K562 (cell line): ENCODE measurements around the gene DGCR8. TPM values are rescaled to one million over a fixed set of nuclear protein-coding genes. Genes with fewer than 3 reads are reported as not detected.

Experiments
- ATF6 ChIP-seq: sonication (generic); formaldehyde crosslinking; IDR thresholded peaks from 2 replicates; pipeline ENCODE4 v1.4.0; 2020; ENCODE audit warnings: mild to moderate bottlenecking, missing genetic modification reagents
- BRD9 ChIP-seq: fragments of 450-650 bp; IDR thresholded peaks from 2 replicates; pipeline ENCODE4 v1.6.1; 2018; ENCODE audit warnings: low read depth; ENCODE audit not compliant: partially characterized antibody
- C11orf30 ChIP-seq: fragments of 450-650 bp; IDR thresholded peaks from 2 replicates; pipeline ENCODE4 v1.6.1; 2016; ENCODE audit warnings: low read depth, mild to moderate bottlenecking
- CREB1 ChIP-seq, 2 experiments: sonication (generic) in 1 of 2; formaldehyde crosslinking in 1 of 2; IDR thresholded peaks; 2 replicates each; pipeline versions ENCODE4 v1.6.1 to v1.8.0; 2012 to 2022; ENCODE audit warnings: inconsistent platforms in 1 of 2, mild to moderate bottlenecking in 1 of 2, missing genetic modification reagents in 1 of 2, moderate library complexity in 1 of 2
- ELK1 ChIP-seq: sonication (generic); formaldehyde crosslinking; IDR thresholded peaks from 2 replicates; pipeline ENCODE4 v1.8.1; 2022; ENCODE audit warnings: missing genetic modification reagents
- ETV5 ChIP-seq: sonication (generic); formaldehyde crosslinking; IDR thresholded peaks from 2 replicates; pipeline ENCODE4 v1.4.0; 2020; ENCODE audit warnings: low read depth, mild to moderate bottlenecking, missing genetic modification reagents
- ETV6 ChIP-seq, 3 experiments: fragments of 150-350 bp in 1 of 3; sonication (generic) in 1 of 3; formaldehyde crosslinking in 1 of 3; IDR thresholded peaks; 2 replicates each; pipeline versions ENCODE4 v1.6.1 to v1.8.0; 2014 to 2022; ENCODE audit warnings: borderline replicate concordance in 2 of 3, low read depth in 2 of 3, antibody characterized with exemption in 1 of 3, low read length in 1 of 3, mild to moderate bottlenecking in 1 of 3, missing genetic modification reagents in 1 of 3
- HDGF ChIP-seq: fragments of 450-650 bp; IDR thresholded peaks from 2 replicates; pipeline ENCODE4 v1.6.1; 2016
- MAFK ChIP-seq: IDR thresholded peaks from 2 replicates; pipeline ENCODE4 v1.6.1; 2011; ENCODE audit warnings: low read length, improper control_type of control experiment
- MAX ChIP-seq: sonication (generic); formaldehyde crosslinking; IDR thresholded peaks from 2 replicates; pipeline ENCODE4 v1.9.0; 2022; ENCODE audit warnings: mild to moderate bottlenecking, missing genetic modification reagents
- NUFIP1 ChIP-seq: fragments of 450-650 bp; IDR thresholded peaks from 2 replicates; pipeline ENCODE4 v1.6.1; 2018; ENCODE audit not compliant: partially characterized antibody
- POLR2H ChIP-seq: IDR thresholded peaks from 2 replicates; pipeline ENCODE4 v1.6.1; 2016; ENCODE audit warnings: missing genetic modification characterization, low read depth, mild to moderate bottlenecking, control low read depth, missing compliant biosample characterization, moderate library complexity
- SIN3A ChIP-seq, 2 experiments: fragments of 150-350 bp in 1 of 2; IDR thresholded peaks; 2 replicates each; pipeline ENCODE4 v1.6.1; 2011 to 2016; ENCODE audit warnings: borderline replicate concordance in 2 of 2, low read depth in 2 of 2, low read length in 2 of 2, mild to moderate bottlenecking in 2 of 2, moderate library complexity in 2 of 2; ENCODE audit not compliant: control insufficient read depth in 1 of 2
- THRB ChIP-seq: fragments of 450-650 bp; formaldehyde crosslinking; conservative IDR thresholded peaks from 2 replicates; pipeline ENCODE4 v1.4.0; 2022; ENCODE audit warnings: mild to moderate bottlenecking, missing genetic modification characterization
- XRCC3 ChIP-seq: fragments of 450-650 bp; IDR thresholded peaks from 2 replicates; pipeline ENCODE4 v1.6.1; 2017; ENCODE audit warnings: mild to moderate bottlenecking, moderate library complexity
- ZC3H4 ChIP-seq: sonication (generic); formaldehyde crosslinking; IDR thresholded peaks from 2 replicates; pipeline ENCODE4 v1.9.0; 2021; ENCODE audit warnings: missing genetic modification reagents, borderline replicate concordance
- ZKSCAN8 ChIP-seq: fragments of 200-800 bp; sonication (Bioruptor generic); IDR thresholded peaks from 2 replicates; pipeline ENCODE4 v1.6.1; 2016; ENCODE audit warnings: missing genetic modification characterization, missing compliant biosample characterization
- ZNF12 ChIP-seq: sonication (generic); formaldehyde crosslinking; IDR thresholded peaks from 2 replicates; pipeline ENCODE4 v1.4.0; 2020; ENCODE audit warnings: mild to moderate bottlenecking, missing genetic modification reagents
- ZNF3 ChIP-seq: fragments of 250-450 bp; sonication (Bioruptor Pico); IDR thresholded peaks from 2 replicates; pipeline ENCODE4 v1.5.0; 2021; ENCODE audit warnings: mild to moderate bottlenecking, moderate library complexity
- ZNF41 ChIP-seq: fragments of 250-450 bp; sonication (Bioruptor Pico); conservative IDR thresholded peaks from 2 replicates; pipeline ENCODE4 v1.4.0; 2020; ENCODE audit warnings: mild to moderate bottlenecking
- polyA plus RNA-seq, 8 experiments: library from polyadenylated mRNA; depleted of rRNA in 4 of 8; stranded (reverse) in 5 of 8; unstranded in 3 of 8; fragments of >200 nt; fragmentation: Nextera tagmentation in 2 of 8; fragmentation: Illumina TruSeq in 1 of 8; extraction: Ambion mirVana in 2 of 8; extraction: Trizol in 1 of 8; gene quantifications; 2 replicates each; pipeline versions ENCODE4 v1.2.1 to v1.2.3, GENCODE V29; 2011 to 2014; ENCODE audit warnings: inconsistent platforms in 1 of 8, missing spikeins in 1 of 8
- total RNA-seq, 7 experiments: library from RNA; depleted of rRNA in 6 of 7; stranded (reverse); fragments of >200 nt in 6 of 7; fragmentation: Illumina TruSeq in 2 of 7; extraction: Trizol in 2 of 7; gene quantifications; 2 replicates each; pipeline versions ENCODE4 v1.2.1 to v1.2.3, GENCODE V29; 2011 to 2021; ENCODE audit warnings: low replicate concordance in 1 of 7

Gene DGCR8
- total and polyA plus RNA-seq, 9 of the 15 experiments (the other 6 are each of a cell fraction or from before 2014, with no cell fraction given): 5.9 to 144 (median 80.1) TPM

- TF ChIP-seq ETV5 (CRISPR knock-in tag): no peak
- peak; percentile 67; the same call in 1 of the 2 replicates for TF ChIP-seq MAFK
- TF ChIP-seq ZC3H4 (CRISPR knock-in tag): no peak
- TF ChIP-seq ATF6 (CRISPR knock-in tag): no peak
- TF ChIP-seq BRD9: no peak
- TF ChIP-seq NUFIP1: no peak
- TF ChIP-seq ELK1: no peak
- no peak for TF ChIP-seq THRB
- TF ChIP-seq ZKSCAN8: no peak
- no peak for TF ChIP-seq ZNF41 (CRISPR knock-in tag)
- no peak for TF ChIP-seq XRCC3
- no peak for TF ChIP-seq POLR2H (tag)
- no peak for TF ChIP-seq ZNF12 (CRISPR knock-in tag)
- TF ChIP-seq HDGF: no peak
- peak in 1 of 2 experiments; percentile 97; a peak in 2 of 4 replicates for TF ChIP-seq SIN3A (IDR thresholded peaks at IDR 0.05; ENCODE audit: borderline replicate concordance in 2 of 2, control insufficient read depth in 1 of 2, low read depth in 2 of 2, low read length in 2 of 2)
- peak in 1 of 2 experiments; percentile 59; a peak in 2 of 4 replicates for TF ChIP-seq ETV6 (IDR thresholded peaks at IDR 0.05; ENCODE audit: borderline replicate concordance in 1 of 2, low read depth in 2 of 2, low read length in 1 of 2)
- no peak for TF ChIP-seq ETV6 (CRISPR knock-in tag; IDR thresholded peaks at IDR 0.05; ENCODE audit: borderline replicate concordance)
- no peak for TF ChIP-seq C11orf30
- peak; percentile 99 for TF ChIP-seq CREB1 (IDR thresholded peaks at IDR 0.05)
- TF ChIP-seq CREB1 (CRISPR knock-in tag; IDR thresholded peaks at IDR 0.05): no peak
- TF ChIP-seq ZNF3: no peak
- no peak for TF ChIP-seq MAX (CRISPR knock-in tag)
Observed at GRCh38 chr22:20116951-20117632, 37.1 kb downstream of the DGCR8 start, which contains the start of gene TRMT2A (continued).
